HepG2 (cell line): ENCODE data around the gene ZNF526.

Experiments used
- HNRNPH1 ChIP-seq: fragments of 200-400 bp; formaldehyde crosslinking; optimal IDR thresholded peaks from 2 replicates; pipeline ENCODE3; 2017; ENCODE audit warnings: mild to moderate bottlenecking, low read depth, low read length
- ZNF337 ChIP-seq: sonication (generic); formaldehyde crosslinking; IDR thresholded peaks from 2 replicates; pipeline ENCODE4 v1.5.1; 2020; ENCODE audit warnings: missing genetic modification reagents, low read depth, mild to moderate bottlenecking, borderline replicate concordance
- TF ChIP-seq, protein P1 (sequence below): sonication (generic); formaldehyde crosslinking; IDR thresholded peaks from 2 replicates; pipeline ENCODE4 v1.5.1; 2020; ENCODE audit warnings: mild to moderate bottlenecking, missing genetic modification reagents
- TF ChIP-seq, protein P2 (sequence below): IDR thresholded peaks from 2 replicates; pipeline ENCODE4 v1.6.1; 2016; ENCODE audit warnings: control low read depth

DNA sequence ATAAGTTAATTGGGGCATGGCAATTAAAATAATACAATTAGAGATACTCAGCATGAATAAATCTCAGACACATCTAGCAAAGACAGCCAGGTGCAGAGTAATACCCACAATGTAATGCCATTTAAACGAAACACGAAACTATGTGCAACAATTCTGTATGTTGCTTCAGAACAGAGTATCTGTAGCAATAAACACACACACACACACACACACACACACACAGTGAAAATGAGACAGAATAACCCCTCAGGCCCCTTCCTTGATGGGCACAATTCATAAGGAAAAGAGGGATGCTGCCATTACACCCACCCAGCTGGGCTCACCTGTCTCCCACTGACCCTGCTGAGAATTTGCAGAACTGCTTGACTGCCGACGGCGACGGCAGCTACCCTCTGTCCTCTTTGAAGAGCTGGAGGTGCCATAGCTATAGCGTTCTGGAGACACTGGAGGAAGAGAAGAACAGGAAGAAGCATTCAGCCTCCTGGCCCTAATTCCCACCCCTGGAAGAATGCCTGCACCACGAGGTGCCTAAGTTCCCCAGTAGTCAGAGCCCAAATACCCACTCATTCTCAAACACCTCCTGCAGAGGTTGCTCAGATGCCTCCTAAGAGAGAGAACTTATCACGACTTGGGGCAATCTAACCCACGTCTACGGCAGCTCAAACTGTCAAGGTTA lies 5.2 kb upstream of the ZNF526 start:
- TF ChIP-seq ZNF337 (CRISPR knock-in tag) (no peak), HNRNPH1 (no peak)
- TF ChIP-seq, protein P1, sequence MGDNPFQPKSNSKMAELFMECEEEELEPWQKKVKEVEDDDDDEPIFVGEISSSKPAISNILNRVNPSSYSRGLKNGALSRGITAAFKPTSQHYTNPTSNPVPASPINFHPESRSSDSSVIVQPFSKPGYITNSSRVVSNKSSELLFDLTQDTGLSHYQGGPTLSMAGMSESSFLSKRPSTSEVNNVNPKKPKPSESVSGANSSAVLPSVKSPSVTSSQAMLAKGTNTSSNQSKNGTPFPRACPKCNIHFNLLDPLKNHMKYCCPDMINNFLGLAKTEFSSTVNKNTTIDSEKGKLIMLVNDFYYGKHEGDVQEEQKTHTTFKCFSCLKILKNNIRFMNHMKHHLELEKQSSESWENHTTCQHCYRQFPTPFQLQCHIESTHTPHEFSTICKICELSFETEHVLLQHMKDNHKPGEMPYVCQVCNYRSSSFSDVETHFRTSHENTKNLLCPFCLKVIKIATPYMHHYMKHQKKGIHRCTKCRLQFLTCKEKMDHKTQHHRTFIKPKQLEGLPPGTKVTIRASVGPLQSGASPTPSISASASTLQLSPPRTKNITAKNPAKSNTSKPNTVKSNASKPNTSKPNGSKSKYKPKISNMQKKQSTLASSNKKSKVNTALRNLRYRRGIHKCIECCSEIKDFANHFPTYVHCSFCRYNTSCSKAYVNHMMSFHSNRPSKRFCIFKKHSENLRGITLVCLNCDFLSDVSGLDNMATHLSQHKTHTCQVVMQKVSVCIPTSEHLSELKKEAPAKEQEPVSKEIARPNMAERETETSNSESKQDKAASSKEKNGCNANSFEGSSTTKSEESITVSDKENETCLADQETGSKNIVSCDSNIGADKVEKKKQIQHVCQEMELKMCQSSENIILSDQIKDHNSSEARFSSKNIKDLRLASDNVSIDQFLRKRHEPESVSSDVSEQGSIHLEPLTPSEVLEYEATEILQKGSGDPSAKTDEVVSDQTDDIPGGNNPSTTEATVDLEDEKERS: no peak
- TF ChIP-seq, protein P2, sequence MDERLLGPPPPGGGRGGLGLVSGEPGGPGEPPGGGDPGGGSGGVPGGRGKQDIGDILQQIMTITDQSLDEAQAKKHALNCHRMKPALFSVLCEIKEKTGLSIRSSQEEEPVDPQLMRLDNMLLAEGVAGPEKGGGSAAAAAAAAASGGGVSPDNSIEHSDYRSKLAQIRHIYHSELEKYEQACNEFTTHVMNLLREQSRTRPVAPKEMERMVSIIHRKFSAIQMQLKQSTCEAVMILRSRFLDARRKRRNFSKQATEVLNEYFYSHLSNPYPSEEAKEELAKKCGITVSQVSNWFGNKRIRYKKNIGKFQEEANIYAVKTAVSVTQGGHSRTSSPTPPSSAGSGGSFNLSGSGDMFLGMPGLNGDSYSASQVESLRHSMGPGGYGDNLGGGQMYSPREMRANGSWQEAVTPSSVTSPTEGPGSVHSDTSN: no peak
